ENCODE measurements around the gene PHF3.

DNA sequence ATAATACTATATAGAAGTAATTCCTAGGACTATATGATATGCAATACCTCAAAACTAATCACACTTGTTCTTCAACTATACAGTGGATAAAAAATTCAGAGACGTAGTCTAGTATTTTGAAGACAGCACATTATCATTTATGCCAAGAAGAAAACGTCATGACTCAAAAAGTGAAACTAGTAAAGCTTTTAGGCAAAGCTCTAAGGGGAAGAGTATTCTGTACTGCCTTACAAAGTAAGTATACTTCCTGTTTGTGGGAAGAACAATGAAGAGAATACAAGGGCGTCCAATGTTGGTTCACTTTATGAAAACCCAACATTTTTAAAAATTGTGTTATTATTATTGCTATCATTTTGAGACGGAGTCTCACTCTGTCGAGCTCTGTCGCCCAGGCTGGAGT lies 35.5 kb upstream of the PHF3 start:
- TF ChIP-seq, protein P1, sequence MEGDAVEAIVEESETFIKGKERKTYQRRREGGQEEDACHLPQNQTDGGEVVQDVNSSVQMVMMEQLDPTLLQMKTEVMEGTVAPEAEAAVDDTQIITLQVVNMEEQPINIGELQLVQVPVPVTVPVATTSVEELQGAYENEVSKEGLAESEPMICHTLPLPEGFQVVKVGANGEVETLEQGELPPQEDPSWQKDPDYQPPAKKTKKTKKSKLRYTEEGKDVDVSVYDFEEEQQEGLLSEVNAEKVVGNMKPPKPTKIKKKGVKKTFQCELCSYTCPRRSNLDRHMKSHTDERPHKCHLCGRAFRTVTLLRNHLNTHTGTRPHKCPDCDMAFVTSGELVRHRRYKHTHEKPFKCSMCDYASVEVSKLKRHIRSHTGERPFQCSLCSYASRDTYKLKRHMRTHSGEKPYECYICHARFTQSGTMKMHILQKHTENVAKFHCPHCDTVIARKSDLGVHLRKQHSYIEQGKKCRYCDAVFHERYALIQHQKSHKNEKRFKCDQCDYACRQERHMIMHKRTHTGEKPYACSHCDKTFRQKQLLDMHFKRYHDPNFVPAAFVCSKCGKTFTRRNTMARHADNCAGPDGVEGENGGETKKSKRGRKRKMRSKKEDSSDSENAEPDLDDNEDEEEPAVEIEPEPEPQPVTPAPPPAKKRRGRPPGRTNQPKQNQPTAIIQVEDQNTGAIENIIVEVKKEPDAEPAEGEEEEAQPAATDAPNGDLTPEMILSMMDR (IDR thresholded peaks at IDR 0.05; ENCODE audit: low read depth, low read length, poor library complexity, severe bottlenecking): no peak
- TF ChIP-seq EZH2phosphoT487 (IDR thresholded peaks at IDR 0.05; ENCODE audit: borderline replicate concordance, low read length): no peak

Measured in DOHH2 (cell line).